ENCODE measurements around the gene RBM47.
"Not testable (repeated sequence)": the region's sequence is repeated elsewhere in the genome, so short reads cannot be mapped to it uniquely, and the experiment has no call there.

Gene RBM47

DNA sequence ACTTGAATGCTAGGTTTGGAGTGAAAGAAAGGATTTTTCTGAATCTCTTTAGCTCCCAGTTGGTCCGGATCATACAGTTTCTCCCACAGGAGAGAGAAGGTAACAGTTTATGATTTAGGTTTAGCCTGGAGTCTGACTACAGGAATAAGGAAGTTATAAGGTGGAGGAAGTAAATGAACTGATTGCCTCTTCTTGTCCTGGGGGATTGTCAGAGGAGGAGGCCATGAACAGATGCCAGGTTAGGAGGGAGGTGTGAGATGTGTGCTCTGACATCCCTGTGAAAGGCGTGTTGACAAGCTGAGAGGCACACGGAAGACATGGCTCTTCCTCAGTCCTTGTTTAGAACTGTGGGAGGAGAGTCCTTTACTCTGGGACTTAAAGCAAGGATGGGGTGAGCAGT is 230.1 kb downstream of the RBM47 start:
- no peak for DNase-seq

DNA sequence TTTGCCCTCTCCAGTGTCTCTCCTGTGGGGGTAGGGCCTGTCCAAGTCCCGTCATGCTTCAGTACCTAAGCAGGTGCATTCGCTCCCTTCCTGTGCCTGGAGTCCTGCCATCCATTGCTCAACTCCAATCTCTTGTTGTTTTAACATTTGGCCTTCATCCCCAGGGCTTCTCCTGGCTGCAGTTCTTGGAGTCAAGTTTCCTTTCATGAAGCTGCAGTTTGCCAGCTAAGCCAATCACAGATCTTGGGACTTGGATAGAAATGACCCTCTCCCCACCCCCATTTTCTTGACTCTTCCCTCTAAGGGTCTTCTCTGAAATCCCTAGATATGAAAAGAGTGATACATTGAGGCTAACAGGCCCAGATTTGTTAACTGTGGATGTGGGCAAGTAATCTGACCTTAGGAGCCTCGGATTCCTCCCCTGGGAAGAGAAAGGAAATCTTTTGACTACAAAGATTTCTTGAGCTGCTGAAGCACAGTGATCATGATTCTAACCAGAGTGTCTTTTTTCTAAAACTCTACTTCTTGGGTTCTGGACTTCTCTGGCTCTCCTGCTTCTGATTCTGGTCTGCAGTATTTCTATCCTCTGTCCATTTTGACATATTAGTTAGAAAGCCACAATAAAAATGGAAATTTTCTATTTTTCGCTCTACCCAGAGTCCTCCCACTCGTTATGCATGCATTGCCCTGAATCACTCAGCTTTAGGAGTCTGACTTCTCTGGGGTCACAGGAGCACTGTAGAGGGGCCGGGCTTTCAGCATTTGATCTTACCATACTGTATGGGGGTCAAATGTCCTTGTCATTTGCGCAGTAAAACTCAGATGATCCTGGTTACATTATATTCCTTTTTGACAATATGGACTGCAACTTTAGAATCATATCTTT is 233.5 kb downstream of the RBM47 start:
- no peak for DNase-seq

DNA sequence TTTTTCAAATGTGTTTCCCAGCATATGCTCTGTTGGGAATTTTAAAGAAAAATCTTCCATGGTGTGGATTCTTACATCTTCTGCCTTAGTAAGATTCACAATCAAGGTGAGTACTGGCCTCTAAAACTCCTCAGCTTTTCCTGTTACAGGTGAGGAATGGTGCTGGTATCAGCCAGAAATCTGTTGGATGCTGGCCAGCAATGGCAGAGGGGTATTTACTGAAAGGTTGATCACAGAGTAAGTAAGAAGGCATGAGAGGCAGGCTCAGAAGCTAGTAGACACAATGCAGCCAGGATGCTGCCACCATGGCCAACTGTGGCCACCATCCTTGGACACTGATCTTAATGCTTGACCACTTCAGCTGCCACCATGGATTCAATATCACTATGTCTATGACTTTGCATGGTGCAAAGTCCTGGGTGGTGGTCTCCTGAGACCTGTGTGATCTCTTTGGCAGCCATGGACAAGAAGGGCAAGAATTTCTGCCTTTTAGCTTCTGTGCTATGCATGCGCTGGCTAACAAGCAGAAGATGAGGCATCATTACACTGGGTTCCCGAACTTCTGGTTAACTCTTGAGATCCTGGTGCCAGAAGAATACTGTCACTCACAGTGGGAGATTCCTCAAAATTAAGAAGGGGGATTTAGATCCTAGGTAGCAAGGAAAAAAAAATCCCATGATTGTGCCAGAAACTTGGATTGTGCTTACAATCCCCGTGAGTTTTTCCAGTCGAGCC is 234.3 kb downstream of the RBM47 start:
- DNase-seq, result no peak

DNA sequence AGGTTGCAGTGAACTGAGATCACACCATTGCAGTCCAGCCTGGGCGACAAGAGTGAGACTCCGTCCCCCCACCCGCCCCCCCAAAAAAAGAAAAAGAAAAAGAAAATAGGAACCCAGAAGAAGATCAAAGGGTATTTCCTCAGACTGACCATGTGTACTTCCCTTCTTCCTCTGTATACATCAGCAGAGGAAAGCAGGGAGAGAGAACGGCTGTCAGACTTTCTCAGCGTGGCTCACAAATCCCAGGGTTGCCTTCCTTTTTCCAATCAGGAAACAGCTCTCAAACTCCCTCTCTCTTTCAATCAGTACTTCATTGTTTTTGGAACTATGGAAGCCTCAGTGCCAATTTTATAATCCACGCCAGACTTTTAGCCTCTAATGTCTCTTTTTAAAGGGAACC is 235.4 kb downstream of the RBM47 start:
- no peak for DNase-seq

DNA sequence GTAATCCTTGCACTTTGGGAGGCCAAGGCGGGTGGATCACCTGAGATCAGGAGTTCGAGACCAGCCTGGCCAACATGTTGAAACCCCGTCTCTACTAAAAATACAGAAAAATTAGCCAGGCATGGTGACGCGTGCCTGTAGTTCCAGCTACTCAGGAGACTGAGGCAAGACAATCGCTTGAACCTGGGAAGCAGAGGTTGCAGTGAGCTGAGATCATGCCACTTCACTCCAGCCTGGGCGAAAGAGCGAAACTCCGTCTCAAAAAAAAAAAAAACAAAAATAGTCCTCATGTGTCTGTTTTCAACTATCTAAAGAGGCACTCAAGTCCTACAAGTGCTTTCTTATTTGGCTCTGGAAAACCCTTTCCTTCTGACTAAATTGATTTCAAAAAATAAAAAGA is 237.4 kb downstream of the RBM47 start:
- not testable (repeated sequence) for DNase-seq

DNA sequence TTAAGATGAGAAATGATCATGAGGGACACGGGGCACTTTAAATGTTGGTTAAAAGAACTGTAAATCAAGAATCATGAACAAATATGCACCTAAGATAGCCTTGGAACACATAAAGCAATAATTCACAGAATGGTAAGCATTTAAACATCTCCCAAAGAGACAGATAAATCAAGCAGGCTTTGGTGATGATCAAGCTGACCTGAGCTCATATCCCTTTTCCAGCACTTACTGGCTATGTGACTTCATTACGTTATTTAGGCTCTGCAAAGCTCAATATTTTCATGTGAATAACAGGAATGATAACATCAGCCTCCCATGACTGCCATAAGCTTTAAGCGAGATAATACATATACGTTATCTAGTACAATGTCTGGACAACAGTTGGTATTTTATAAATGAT is 239.7 kb downstream of the RBM47 start:
- DNase-seq, result no peak

DNA sequence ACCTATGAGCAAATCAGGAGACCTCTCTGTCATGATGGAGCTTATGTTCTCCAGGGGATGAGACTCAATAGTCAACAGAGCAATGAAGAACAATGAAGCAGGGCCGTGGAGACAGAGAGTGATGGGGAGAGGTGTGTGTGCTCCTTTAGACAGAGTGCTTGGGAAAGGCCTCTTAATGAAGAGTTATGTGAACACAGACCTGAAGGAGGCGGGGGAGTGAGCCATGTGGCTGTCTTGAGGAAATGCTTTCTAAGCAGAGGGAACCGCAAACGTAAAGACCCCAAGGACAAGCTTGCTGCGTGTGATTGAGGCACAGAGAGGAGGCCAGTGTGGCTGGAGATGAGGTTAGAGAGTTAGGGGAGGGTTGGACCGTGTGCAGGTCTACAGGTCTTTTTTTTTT is 241.4 kb downstream of the RBM47 start:
- no peak for DNase-seq

DNA sequence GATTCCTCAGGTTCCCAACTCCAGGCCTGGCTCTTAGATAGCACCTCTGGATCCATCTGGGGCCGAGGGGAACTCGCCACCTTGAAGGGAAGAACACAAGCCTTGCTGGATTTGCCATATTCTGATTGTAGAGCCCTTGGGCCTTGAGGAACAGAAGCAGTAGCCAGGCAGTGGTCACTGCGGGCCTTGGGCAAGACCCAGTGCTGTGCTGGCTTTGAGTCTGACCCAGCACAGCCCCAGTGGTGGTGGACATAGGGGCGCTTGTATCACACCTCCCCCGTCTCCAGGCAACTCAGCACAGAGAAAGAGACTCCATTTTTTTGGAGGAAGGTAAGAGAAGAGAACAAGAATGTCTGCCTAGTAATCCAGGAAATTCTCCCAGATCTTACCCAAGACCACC is 249.0 kb downstream of the RBM47 start:
- no peak for DNase-seq

DNA sequence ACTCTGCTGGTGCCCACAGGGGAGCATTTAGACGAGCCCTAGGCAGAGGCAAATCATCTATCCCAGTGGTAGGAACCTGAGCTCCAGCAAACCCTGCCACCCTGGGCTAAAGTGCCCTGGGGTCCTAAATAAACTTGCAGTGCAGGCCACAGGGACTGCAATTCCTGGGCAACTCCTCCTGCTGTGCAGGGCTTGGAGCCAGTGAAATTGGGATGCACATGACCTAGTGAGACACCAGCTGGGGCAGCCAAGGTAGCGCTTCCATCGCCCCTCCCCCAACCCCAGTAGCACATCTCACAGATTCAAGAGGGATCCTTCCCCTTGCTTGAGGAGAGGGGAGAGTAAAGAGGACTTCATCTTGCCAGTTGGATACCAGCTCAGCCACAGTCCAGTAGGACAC is 250.4 kb downstream of the RBM47 start:
- no peak for DNase-seq

DNA sequence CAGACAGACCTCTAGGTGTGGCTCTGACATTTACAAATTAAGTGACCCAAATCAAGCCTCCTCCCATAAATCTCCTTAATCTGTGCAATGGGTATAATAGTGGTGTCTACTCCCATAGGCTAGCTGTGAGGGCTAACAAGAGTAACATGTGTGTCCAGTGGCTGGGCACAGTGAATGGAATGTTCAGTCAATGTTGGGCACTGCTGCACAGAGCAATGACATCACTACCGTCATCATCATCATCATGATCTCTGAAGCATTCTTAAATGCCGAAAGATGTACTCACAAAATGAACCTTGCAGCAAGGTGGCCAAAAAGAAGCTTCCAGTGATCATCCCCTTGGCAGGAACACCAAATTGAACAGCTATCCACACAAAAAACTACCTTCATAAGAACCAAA is 251.0 kb downstream of the RBM47 start:
- no peak for DNase-seq

DNA sequence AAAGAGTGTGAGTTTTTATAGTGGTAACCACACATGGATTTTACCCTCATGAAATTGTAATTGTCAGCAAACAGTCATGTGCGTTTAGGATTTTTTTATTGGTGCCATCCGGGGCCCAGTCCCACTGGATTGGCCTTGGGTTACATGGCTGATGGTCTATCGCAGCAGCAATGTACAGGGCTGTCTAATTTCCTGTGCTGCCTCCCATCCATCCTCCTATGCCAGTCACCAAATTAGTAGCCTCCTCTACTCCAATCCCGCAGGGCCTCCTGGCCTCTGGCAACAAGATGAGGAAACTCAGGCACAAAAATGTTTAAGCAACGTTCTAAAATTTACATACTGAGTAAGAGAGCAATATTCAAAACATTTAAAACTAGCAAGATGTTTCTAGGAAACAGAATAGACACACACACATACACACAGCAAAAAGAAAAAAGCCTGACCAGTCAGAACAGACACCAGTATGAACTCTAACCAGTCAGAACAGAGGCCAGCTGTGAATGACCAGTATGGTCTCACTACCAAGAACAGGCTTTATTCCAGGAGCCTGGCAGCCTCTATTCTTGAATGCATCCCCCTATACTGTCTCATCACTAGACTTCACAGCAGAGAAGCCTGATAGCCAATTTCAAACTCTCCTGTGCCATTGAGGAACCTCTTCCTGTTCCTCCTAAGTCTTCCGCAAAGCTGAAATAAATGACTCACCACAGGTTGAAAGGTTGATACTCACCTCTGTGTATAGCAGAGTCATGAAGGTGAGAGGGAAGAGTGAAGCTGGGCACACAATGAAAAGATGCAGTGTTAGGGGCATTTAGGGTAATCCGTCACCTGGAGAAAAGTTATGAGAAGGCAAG is 251.9 kb downstream of the RBM47 start:
- DNase-seq, result no peak

DNA sequence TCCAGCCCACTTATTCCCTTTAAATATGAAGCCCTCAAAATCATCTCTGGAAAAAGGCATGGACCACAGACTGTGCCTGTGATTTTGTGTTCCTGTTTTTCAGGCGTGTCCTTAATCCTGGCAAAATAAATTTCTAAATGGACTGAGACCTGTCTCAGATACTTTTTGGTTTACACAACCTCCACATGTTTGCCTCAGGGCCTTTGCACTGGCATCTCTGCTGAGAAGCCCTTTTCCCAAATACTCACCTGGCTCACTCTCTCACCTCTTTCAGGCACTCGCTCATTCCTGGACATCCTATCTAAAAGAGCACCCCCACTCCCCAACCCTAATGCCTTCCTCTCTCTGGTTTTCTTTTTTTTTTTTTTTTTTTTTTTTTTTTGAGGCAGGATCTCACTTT is 254.0 kb downstream of the RBM47 start:
- DNase-seq, result no peak

DNA sequence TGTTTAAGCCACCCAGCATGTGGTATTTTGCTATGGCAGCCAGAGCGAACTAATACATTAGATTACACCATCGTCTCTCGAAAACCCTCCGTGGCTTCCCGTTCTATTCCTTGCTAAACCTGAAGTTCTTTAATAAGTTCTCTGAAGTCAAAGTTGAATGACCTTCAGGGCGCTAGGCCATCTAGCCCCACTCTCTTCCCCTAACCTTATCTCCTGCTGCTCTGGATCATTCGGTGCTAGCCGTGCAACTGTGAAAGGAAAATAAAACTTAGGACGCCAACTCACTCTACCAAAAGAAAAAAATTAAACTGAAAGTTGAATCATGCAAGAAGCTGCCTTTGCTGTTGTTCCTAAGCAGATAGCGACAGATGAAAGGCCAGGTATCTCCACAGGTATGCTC is 254.6 kb downstream of the RBM47 start:
- no peak for DNase-seq

DNA sequence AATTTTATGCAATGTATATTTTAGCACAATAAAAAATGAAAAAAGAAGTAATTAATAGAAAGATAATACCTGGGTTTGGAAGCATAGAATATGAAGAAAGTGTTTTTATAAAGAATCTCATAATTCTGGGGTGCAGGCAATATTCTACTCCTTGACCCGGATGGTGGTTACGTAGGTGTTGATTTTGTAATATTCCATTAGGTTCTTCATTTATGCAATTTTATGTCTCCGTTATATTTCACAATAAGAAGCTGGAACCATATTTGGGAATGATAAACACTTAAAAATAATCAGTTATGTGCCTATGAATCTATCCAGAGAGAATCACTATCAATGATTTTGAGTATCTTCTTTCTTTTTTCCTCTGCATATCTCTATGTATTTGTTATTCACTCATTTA is 256.0 kb downstream of the RBM47 start:
- DNase-seq, result no peak
